ENCODE data around the gene PSG5.
"Not testable (repeated sequence)": the region's sequence is repeated elsewhere in the genome, so short reads cannot be mapped to it uniquely, and the experiment has no call there.

The PSG5 gene

DNA sequence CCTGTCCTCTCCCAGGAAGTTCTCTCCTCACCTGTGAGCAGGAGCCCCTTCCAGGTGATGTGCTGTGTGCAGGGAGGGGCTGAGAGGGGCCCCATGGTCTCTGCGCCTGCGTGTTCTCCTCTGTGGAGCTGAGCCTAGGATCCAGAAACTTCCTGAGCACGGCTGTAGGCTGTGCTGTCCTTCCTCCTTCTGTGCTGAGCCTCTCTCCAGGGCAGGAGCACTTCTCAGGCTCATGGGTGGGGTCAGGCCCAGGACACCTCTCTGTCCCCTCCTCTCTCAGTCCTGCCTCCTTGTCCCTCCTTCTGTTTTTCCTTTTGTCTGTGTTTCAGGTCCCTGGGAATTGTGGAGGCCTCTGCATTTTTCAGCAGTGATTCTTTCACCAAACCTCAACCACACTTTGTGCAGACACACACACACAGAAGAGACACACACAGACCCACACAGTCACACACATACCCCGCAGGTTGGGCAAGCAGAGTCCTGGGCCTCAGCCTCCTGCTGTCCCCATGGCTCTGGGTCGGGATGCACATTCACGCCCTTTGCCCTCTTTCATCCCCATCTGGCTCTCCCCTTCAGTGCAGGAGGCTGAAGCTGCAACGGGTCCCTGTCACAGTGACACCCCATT lies at the start of gene PSG5:
PSG5 (minus strand) TSS at position 226 of the 625 bp plus-strand sequence; CDS start at position 95, 131 bp downstream.
- DNase-seq: peak; percentile 52

DNA sequence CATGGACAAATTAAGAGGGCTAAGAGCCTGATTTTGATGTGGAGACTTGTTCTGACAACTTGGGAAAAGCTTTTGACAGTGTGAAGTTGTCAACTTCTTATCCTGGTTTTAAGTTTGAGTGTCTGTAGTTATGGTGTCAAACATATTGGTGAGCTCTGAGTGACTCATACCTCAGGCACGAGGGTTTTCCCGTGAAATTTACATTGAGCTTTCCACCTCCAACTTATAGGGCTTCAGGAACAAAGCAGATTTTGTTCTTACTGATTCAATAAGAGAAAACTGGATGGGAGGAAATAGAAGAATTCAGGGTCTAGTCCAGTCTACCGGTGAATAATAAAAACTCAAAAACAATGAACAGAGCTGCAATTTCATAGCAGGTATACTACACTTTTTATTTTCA lies 49.4 kb upstream of the PSG5 start:
- DNase-seq: peak; percentile 50

DNA sequence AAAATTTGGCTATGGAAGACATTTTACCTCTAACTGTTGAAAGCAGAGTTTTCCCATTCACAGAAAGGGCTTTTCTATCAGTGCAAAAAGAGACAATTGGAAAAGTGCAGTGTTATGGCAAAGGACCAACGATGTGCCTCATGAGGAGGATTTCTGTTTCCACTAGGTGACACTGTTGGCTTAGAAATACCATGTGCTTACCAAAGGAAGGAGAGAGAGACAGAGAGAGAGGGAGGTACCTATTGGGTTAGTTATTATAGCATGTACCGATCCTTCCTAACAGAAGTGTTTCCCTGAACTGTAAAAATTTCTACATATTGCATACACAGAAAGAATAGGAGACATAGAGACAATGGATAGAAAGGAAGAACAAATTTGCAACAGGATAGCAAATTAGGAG lies 43.0 kb upstream of the PSG5 start:
- DNase-seq: peak; percentile 41

DNA sequence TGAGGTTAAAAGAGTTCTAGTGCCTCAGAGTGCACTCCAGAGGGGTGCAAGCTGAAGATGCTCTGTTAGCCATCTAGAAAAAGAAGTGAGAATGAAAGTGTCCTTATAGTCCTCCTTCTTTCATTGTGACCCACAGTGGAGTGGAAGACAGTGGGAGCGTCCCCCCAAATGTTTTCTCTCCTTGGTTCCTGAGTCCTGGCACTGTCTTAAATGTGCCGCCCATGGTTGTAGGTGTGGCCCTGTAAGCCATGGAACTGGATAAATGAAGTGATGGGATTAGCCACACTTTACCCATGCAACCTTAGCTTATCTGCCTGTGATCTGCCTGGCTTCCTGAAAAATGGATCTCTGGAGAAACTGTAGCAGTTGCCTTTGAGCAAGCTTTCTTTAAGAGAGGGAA lies 42.4 kb upstream of the PSG5 start:
- DNase-seq: not testable (repeated sequence)

DNA sequence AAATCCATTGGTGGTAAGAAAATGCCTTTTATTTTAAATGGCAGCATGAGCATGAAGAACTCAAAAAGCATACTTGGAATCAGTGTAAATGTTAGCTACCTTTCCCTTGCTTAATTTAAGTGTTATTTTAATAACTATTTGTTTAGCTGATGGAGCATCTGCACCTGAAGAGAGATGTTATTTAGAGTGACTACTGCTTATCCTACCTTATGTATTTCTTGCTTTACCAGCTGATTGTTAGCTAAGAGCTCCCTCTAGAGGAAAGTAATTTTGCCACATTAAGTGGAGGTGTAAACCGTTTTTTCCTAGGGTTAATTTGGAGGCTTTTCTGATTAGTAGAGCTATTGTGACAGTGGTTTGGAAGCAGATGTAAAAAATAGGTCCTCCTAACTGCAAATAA lies 40.6 kb upstream of the PSG5 start:
- DNase-seq: not testable (repeated sequence)

DNA sequence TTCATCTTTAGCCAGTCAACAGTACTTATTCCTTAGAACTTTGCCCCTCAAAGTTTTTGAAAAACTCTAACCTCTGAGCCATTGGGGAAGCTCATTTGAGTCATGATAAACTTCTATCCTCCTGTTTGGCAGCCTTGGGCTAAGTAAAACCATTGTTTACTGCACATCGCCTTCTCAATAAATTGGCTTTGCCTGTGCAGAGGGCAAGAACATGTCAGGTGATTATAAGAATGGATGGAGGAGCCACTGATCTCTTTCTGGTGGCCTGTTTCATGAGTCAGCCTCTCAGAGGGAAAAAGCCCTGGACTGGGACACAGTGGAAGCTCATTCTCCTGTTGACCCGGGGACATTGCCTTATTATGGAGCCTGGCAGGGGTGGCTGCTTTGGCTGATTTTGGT lies 38.5 kb upstream of the PSG5 start:
- peak; percentile 21 for DNase-seq

DNA sequence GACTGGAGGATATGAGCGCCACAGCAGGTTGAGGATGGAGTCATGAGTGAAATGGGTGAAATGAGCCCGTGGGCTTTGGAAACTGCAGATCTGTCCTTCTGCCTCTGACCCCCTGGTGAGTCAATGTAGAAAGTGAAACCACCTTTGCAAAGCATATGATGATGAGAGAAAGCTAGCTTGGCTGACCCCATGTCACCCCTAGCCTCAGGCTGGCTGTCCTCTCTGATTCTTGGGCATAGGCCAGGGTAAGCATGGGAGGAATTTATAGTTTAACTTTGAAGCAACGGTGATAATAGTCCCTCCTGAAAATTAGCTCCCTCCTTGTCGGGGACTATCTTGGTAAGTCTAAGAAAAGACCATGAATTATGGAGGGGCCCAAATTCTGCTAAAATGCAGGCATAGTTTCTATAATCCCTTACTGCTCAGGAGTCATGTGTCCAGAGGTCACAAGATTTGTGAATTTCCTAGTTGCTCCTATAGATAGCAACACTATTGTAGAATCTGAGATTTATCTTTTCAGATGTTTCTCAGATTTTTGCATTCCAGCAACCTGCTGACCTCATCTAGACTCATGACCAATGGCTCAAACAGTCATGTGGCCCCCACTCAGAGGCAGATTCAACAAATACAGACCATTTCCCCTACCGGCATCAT lies 38.0 kb upstream of the PSG5 start:
- DNase-seq: peak; percentile 92

DNA sequence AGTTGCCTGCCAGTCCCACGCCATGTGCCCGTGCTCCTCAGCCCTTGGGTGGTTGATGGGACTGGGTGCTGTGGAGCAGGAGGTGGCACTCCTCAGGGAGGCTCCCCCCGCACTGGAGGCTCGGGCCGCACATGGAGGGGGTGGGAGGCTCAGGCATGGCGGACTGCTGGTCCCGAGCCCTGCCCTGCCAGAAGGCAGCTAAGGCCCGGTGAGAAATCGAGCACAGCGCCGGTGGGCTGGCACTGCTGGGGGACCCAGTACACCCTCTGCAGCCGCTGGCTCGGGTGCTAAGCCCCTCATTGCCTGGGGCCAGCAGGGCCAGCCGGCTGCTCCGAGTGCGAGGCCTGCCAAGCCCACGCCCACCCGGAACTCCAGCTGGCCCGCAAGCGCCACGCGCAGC lies 35.6 kb upstream of the PSG5 start:
- DNase-seq: not testable (repeated sequence)

DNA sequence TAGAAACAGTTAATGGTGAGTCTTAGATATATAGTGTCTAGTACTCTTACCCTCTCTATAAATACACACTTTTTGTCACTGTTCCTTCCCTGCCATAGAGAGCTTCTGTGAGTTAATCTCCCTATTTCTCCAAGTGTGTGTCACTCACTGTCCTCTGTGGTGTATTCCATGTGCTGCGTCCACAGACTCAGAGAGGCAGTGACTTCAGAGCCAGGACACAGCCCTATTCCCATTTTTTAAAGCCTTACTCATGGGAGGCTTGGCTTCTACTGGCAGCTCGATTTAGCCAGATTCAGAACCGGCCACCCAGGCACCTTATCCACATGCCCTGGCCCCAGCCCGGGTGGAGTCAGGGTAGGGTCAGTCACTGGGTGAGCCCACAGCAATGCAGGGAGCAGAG lies 32.8 kb upstream of the PSG5 start:
- DNase-seq: peak; percentile 31

DNA sequence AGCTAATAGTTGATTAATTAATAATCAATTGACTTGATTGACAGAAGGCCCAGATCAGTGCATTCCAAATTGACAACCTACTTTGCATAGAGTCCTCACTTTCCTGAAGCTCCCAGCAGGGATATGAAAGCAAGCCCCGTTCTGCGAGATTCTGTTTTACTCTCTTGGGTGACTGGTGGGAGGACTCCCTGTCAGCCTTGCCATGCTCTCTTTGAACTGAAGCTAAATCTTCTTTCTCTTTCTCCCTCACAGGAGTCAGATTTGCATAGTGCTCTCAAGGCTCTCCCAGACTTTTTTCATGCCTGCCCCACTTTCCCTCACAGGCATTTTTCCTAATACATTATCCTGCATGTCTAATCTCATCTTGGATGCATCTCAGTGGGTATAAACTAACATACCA lies 29.5 kb upstream of the PSG5 start:
- not testable (repeated sequence) for DNase-seq

DNA sequence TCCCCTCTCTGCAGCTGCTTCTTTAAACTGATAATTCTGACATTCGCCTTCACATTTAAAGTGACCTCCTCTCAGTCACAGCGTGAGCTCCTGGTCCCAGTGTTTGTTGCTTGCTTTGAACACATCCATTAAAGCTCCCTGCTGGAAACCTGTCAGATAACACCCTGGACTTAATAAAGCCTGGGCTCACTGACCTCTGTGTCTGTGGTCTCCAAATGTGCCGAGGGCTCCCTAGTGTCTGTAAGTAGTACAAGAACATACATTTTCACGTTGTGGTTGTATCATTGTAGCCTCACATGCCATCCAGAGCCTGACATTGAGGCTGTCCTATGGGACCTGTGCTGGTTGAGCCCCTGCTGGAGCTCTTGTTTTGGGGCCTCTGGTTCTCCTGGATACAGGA lies 21.7 kb upstream of the PSG5 start:
- no peak for DNase-seq

DNA sequence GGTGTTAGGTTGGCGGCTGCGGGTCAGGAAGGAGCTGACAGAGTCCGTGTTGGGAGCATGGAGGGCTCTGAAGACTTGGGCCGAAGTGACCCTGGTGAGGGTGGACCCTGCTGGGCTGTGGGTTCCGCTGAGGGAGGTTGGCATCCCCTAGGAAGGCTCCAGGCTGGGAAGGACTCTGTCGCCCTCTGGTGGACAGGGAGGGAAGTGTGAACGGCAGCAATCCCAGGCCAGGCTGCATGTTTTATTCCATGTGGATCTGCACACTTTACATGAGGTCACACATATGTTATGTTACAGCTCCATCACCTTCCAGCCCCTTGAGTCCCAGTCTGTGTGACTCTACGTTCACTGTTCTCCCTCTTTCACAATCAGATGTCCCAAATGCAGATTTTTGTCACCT lies 20.8 kb upstream of the PSG5 start:
- DNase-seq: not testable (repeated sequence)

DNA sequence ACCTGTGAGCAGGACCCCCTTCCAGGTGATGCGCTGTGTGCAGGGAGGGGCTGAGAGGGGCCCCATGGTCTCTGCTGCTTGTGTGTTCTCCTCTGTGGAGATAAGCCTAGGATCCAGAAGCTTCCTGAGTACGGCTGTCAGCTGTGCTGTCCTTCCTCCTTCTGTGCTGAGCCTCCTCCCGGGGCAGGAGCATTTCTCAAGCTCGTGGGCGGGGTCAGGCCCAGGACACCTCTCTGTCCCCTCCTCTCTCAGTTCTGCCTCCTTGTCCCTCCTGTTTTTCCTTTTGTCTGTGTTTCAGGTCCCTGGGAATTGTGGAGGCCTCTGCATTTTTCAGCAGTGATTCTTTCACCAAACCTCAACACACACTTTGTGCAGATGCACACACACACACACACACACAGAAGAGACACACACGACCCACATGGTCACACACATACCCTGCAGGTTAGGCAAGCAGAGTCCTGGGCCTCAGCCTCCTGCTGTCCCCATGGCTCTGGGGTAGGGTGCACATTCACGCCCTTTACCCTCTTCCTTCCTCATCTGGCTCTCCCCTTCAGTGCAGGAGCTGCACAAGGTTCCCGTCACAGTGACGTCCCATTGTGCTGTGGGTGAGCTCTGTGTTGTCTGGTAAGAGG lies 19.3 kb upstream of the PSG5 start, which contains the start of gene PSG4:
PSG4 (minus strand) TSS at position 168 of the 635 bp plus-strand sequence; CDS start at position 66, 102 bp downstream.
- not testable (repeated sequence) for DNase-seq

DNA sequence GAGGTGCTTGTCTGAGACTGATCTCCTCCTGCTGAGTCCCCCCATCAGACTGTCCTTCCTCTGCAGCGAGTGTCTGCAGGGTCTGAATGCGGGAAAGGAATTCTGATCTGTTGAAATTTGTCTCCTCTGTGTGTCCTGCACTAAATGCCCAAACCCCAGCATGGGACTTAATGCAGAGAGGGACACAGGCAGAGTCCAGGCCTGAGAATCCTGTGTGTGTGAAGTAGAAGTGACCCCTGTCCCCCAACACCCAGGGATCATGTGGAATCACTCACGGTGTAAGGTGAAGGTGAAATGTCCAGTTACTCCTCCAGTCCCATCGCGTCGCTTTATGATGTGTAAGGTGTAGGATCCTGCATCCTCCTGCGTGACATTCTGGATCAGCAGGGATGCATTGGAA lies 17.3 kb upstream of the PSG5 start:
- not testable (repeated sequence) for DNase-seq

DNA sequence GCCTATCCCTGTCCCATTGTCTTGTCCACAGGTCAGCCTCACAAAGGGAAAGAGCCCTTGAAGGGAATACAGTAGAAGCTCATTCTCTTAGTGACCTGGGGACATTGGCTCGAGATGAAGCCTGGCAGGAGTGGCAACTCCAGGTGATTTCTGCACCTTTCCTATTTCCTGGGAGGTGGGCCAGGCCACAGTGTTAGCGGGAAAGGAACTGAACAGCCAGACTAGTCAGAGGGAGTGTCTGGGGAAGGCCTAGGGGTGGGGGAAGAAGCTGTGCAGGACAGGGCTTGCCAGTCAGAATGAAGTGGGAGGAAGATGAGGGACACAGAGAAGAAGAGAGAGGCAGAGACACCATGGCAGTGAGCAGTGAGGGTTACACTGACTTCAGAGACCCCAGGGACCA lies 15.6 kb upstream of the PSG5 start:
- DNase-seq: peak; percentile 27

DNA sequence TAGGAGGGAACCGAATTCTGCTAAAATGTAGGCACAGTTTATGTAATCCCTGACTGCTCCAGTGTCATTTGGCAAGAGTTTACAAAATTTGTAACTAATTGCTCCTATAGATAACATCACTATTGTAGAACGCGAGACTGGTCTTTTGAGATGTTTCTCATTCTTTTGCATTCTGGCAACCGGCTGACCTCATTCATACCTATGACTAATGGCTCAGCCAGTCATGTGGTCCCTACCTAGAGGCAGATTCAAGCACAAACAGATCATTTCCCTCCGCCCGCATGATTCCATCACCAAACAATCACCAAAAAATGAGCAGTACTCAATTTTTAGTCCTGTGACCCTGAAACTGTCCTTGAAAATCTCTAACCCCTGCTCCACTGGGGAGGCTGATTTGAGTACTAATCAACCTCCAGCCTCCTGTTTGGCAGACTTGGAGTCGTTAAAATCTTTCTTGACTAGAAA lies 15.0 kb upstream of the PSG5 start:
- peak; percentile 89 for DNase-seq

DNA sequence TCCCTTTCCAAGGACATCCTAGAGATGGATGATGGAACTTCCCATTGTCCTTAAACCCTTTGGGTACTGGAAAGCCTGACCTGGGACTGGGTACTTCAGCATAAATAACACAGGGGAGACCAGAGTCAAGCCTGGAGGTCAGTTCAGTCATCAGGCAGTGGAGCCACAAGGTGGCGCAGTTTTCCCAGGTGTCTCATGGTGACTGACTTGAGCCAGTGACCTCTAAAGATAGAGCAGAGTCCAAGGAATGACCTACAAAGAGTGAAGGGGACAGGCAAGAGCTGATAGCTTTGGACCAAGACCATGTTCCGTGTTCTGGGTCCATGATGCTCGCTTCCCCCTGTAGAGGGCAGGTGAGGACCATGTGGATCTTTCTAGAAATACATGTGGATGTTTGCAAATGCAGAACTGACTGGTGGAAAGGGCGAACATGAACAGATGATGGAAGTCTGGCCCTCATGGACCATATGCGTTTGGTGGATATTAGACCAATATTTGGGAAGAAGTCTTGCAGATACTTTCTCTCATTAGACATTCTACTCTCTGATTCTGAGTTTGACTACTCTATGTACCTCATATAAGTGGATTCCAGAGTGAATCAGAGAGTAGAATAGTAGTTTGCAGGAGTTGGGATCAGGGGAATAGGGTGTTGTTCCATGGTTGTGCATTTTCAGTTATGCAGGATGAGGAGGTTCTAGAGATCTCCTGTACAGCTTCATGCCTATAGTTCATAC lies 12.5 kb upstream of the PSG5 start:
- DNase-seq: peak; percentile 25

DNA sequence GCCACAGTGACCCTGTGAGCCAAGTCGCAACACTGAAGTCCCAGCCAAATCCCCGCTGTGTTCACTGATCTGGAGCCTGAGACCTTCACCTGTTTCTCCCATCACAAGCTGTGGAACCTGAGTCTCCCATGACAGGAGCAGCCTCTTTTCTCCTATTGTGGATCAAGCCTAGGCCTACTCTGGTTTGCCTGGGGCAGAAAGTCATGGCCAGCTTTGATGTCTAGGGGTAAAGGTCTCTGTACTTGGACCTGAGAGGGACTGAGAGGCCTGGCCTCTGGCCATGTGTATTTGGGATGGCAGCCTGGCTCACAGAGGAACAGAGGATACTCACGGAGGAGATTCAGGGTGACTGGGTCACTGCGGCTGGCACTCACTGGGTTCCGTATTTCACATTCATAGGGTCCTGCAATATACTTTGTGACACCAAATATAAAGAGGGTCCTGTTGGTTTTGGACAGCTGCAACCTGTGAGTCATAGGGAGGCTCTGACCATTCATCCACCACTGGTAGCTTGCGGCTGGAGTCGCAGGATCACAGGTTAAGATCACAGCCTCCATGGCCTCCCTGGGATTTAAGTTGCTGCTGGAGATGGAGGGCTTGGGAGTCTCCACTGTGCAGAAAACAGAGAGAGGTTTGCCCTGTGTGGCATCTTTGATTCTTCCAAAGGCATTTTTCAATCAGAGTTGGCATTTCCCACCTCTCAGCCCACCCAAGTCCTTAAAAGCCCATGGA lies 11.5 kb upstream of the PSG5 start:
- DNase-seq: not testable (repeated sequence)

DNA sequence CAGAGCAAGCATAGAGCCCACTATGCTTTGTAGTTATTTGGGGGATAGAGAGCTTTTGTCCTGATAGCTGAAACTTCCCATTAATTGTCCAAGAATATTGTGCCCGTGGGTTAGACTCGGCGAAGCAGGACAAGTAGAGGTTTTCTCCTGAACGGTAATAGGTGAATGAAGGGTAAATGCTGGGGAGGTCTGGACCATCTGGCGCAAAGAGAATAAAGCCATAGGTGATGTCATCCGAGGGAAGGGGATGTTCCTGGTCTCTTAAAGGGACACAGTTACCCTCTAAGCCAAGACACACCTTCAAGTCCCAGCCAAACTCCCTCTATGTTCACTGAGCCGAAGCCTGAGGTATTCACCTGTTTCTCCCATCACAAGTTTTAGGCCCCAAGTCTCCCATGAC lies 8.1 kb upstream of the PSG5 start:
- DNase-seq: not testable (repeated sequence)

DNA sequence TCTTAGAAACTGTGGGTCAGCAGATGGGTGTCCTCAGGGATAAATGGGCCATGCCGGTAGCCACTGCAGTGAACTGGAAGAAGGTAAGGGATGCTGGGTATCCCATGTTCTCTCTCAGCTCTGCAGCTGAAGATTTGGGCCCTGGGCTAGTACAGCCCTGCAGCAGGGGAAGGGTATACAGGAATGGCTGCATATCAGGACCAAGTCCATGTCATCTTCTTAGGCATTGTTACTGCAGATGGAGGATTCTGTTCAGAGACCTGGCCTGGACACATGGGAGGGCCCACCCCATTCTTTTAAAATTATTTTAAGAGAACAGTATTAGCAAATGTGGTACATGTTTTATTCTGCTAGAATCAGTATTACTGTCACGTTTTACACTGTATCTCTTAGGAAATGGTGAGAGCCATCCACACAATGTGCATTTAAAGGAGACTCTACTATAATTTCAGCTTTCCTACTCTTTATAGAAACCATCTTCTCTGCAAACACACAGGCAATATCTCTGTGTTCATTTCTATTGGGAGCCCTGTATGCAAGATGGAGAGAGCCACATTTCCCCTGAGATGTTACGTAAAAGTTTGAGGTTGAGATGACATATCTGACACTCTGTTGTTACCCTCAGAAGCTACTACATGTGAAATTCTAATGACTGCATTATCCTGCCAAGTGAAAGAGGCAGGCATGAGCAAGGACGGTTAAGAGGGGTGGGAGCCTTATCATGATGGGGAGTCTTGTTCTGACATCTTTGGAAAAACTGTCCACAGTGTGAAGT lies 6.2 kb upstream of the PSG5 start:
- not testable (repeated sequence) for DNase-seq

DNA sequence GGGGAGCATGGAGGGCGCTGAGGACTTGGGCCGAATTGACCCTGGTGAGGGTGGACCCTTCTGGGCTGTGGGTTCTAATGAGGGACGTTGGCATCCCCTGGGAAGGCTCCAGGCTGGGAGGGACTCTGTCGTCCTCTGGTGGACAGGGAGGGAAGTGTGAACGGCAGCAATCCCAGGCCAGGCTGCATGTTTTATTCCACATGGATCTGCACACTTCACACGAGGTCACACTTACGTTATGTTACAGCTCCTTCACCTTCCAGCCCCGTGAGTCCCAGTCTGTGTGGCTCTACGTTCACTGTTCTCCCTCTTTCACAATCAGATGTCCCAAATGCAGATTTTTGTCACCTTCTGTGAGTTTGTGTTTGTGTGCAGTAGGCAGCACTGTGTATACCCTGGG lies 1.8 kb upstream of the PSG5 start:
- DNase-seq: peak; percentile 42

Data from EL (cell line).